AG09309 (cell line): ENCODE measurements around the gene NFE2.
A peak's percentile ranks its signal among the peaks of the same experiment; 100 is the strongest.

Experiments
- DNase-seq: peaks from one replicate; pipeline ENCODE4 v3.0.0-alpha.2; 2010; ENCODE audit warnings: low read depth
- H3K4me3 ChIP-seq: 2 replicates; pipeline ENCODE4 v1.5.1; 2011; ENCODE audit warnings: mild to moderate bottlenecking, low read depth, low read length, moderate library complexity; ENCODE audit not compliant: control insufficient read depth
- CTCF ChIP-seq: IDR thresholded peaks from 2 replicates; pipeline ENCODE4 v1.5.1; 2011; ENCODE audit warnings: mild to moderate bottlenecking, low read depth, low read length, inconsistent platforms; ENCODE audit not compliant: insufficient read depth, control insufficient read depth; ENCODE audit errors: missing control alignments

Gene NFE2

DNA sequence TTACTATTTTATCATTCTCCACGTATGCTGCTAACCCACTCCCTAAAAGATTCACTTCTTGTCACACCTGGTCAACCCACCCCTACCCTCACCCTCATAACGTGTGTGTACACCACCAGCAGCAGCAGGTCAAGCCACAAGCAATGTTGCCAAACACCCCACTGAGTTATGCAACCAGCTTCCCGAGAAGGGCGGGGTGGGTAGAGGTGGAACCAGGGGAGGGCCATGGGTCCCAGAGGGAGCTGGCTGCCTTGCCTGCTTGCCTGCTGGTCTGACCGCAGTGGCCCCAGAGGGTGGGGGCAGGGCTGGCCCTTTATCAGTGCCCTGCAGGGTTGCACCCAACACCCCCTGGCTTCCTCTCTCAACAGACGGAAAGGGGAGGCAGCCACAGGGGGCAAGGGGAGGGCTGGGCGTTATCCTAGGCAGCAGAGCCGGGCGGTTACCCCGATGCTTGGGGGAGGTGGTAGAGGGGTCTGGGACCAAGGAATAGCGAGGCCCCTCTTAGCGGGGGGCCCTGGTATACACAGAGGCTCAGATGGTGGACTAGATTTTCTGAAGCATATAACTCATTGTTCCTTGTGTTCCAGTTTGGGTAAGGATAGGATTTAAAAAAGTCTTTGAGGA, 3.5 kb upstream of the NFE2 start:
- TF ChIP-seq CTCF = no peak
- DNase-seq = peak; percentile 21
- no peak overlapping the region for H3K4me3 ChIP-seq

GRCh38 chr12:54303640-54304039, 2.8 kb upstream of the NFE2 start:
- no peak overlapping the region for H3K4me3 ChIP-seq
- DNase-seq = no peak
- TF ChIP-seq CTCF = no peak

- no peak for TF ChIP-seq CTCF
- no peak overlapping the region for H3K4me3 ChIP-seq
- no peak for DNase-seq
Observed at GRCh38 chr12:54301428-54302048, 723 bp upstream of the NFE2 start.

DNA sequence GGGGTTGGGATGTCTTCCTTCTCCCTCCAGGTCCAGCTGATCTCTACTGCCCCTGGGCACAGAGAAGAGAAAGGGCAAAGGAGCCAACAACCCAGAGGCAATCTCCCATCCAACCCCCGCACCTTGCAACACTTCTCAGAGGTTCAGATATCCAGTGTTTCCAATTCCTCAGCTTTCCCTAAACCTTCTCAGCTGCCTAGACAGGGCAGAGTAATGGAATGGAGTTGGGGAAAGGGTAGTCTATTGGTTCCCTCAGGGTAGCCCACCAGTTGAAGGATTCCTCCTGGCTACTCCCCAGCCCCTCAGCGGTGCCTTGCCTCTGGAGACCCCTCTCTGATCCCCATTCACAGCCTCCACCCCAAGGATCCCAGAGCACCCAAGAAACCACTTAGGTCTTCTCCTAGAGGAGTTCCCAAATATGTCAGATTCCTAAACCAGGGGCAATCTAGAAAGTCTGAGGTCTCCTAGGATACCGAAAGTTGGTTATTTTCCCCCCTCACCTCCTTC, 537 bp downstream of the NFE2 start:
- peak overlapping the region; percentile 30 for H3K4me3 ChIP-seq
- TF ChIP-seq CTCF = no peak
- no peak for DNase-seq

DNA sequence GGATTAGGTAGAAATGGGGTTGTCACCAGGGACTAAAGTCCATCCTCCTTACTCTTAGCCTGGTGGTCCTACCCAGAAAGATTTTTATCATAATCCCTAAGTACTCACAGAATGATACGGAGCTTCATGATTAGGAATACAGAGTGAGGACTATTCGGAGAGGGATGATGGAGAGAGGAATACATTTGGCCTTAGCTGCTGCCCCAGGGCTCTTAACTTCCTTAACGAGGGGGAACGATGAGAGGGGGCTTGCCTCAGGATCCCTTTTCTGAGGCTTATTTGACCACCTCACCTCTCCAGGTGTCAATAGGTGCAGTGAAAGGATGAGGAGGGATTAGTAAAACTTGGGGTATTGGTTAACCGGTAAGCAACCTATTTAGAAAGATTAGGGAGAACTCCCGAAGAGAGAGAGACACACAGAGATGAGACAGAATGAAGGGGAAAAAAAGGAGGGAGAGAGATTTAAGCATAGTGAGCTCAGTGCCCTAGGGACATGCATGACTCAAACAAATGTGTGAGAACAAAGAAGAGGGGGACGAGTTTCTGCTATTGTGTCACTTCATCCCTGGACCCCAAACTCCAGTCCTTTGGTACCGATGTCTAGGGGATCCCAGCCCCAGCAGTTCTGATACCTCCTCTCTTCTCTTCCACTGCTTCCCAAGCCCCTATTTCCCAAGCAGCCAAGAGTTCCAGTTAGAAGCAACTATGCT, 1.1 kb downstream of the NFE2 start:
- DNase-seq = no peak
- TF ChIP-seq CTCF = no peak
- no peak overlapping the region for H3K4me3 ChIP-seq

GRCh38 chr12:54298904-54299303, 1.9 kb downstream of the NFE2 start:
- no peak for DNase-seq
- no peak for TF ChIP-seq CTCF

More at GRCh38 chr12:54298904-54299303, 1.9 kb downstream of the NFE2 start:
- no peak overlapping the region for H3K4me3 ChIP-seq
